ENCODE data around the gene RBM17. TPM values are rescaled to one million over a fixed set of nuclear protein-coding genes. Genes with fewer than 3 reads are reported as not detected.
"Not testable (repeated sequence)": the region's sequence is repeated elsewhere in the genome, so short reads cannot be mapped to it uniquely, and the experiment has no call there.

RBM17 gene
- total and polyA plus RNA-seq, 11 donors: 29.2 to 83.9 (median 60.6) TPM

DNA sequence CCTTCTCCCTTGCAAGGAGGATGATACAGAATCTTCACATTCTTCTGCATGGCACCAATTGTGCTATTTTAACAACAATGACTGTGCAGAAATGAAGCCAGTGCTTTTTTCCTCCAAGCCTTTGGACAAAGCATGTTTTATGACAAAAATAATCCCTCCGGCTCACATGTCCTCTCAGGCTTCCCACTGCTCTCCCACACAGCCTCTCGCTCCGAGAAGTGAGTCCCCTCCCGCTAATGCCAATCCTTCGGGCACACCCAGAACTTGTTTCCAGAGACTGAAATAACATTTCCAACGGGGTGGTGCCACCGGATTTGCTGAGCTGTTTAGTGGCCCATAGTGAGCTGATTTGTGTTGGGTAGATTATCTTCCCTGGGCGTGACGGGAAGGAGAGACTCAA, 35.8 kb downstream of the RBM17 start:
- no peaks in the 10 kb centered on the region for H3K9me3 ChIP-seq

GRCh38 chr10:6127461-6127860, 38.6 kb downstream of the RBM17 start:
- H3K4me1 ChIP-seq: peaks cover 0 to 46% (median 13%) of the 10 kb centered on the region in 12 donors

More for the DNA sequence above, 35.8 kb downstream of the RBM17 start:
- TF ChIP-seq POLR2A (IDR thresholded peaks at IDR 0.05) (no peak), CTCF (IDR thresholded peaks at IDR 0.05) (no peak)
- WGBS, 4 donors: 15 to 20% (median 18%) methylated on average over 9 of the region's 9 CpGs
- intact Hi-C loops (cut with DNase I): no loop called here
- peak overlapping the region in 11 of 12 donors; percentile 0 to 65 (median 50) for H3K27ac ChIP-seq
- no peaks in the 10 kb centered on the region for H3K36me3 ChIP-seq
- ATAC-seq (peak; percentile 75 to 85 (median 82)), DNase-seq (peak in 3 of 5 donors; percentile 42 to 77 (median 65))
- no peaks in the 10 kb centered on the region for H3K27me3 ChIP-seq
- peak overlapping the region in 3 of 12 donors; percentile 4 to 22 (median 16) for H3K4me3 ChIP-seq
- peaks cover 0 to 51% (median 13%) of the 10 kb centered on the region in 12 donors for H3K4me1 ChIP-seq

DNA sequence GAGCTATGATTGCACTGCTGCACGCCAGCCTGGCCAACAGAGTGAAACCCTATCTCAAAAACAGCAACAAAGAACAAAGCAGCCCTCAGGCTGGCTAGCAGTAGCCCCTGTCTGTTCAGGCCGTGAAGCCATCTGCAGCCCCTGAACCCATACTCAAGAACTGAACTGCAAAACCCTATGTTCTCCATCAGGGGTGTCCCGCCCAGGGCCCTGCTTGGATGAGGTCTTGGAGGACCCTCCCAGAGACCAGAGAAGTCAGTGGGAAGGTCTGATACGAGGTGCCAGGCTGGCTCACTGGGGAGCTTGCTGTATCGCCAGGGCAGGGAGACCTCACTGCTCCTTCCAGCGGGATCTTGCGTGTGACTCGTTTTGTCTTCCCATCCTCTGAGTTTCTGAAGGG, 39.3 kb downstream of the RBM17 start:
- ATAC-seq (no peak), DNase-seq (no peak)
- no peak overlapping the region for H3K4me3 ChIP-seq
- no peak overlapping the region for H3K27ac ChIP-seq
- intact Hi-C loops (cut with DNase I): no loop called here
- peaks cover 0 to 46% (median 13%) of the 10 kb centered on the region in 12 donors for H3K4me1 ChIP-seq
- H3K9me3 ChIP-seq: no peaks in the 10 kb centered on the region
- TF ChIP-seq CTCF (IDR thresholded peaks at IDR 0.05): no peak
- no peak for TF ChIP-seq POLR2A (IDR thresholded peaks at IDR 0.05)
- H3K36me3 ChIP-seq: no peaks in the 10 kb centered on the region
- H3K27me3 ChIP-seq: no peaks in the 10 kb centered on the region
- 81 to 88% (median 86%) methylated on average over 7 to 8 of the region's 8 CpGs for WGBS, 4 donors

More at GRCh38 chr10:6127461-6127860, 38.6 kb downstream of the RBM17 start:
- H3K4me3 ChIP-seq; ATAC-seq; H3K27ac ChIP-seq; H3K9me3 ChIP-seq; intact Hi-C loops (cut with DNase I); DNase-seq; H3K27me3 ChIP-seq; H3K36me3 ChIP-seq: not testable (repeated sequence)

- no peak overlapping the region for H3K4me3 ChIP-seq
These were observed 39.9 kb downstream of the RBM17 start for GRCh38 chr10:6128591-6129251.

More at GRCh38 chr10:6128591-6129251, 39.9 kb downstream of the RBM17 start:
- TF ChIP-seq POLR2A (IDR thresholded peaks at IDR 0.05): no peak
- no peak for TF ChIP-seq CTCF (IDR thresholded peaks at IDR 0.05)
- H3K4me1 ChIP-seq: peaks cover 0 to 40% (median 13%) of the 10 kb centered on the region in 12 donors
- ATAC-seq (peak in 3 of 4 donors; percentile 54 to 62 (median 57)), DNase-seq (peak in 2 of 5 donors; percentile 56 to 64)
- no peaks in the 10 kb centered on the region for H3K27me3 ChIP-seq
- H3K9me3 ChIP-seq: no peaks in the 10 kb centered on the region
- H3K27ac ChIP-seq: no peak overlapping the region
- H3K36me3 ChIP-seq: no peaks in the 10 kb centered on the region
- 30 to 34% (median 33%) methylated on average over 15 of the region's 15 CpGs for WGBS, 4 donors
- intact Hi-C loops (cut with DNase I): no loop called here

Measured in heart left ventricle (tissue), 16 donors.